Measurements from ENCODE around the gene RFPL1.
"Not testable (repeated sequence)": the region's sequence is repeated elsewhere in the genome, so short reads cannot be mapped to it uniquely, and the experiment has no call there.

The RFPL1 gene

DNA sequence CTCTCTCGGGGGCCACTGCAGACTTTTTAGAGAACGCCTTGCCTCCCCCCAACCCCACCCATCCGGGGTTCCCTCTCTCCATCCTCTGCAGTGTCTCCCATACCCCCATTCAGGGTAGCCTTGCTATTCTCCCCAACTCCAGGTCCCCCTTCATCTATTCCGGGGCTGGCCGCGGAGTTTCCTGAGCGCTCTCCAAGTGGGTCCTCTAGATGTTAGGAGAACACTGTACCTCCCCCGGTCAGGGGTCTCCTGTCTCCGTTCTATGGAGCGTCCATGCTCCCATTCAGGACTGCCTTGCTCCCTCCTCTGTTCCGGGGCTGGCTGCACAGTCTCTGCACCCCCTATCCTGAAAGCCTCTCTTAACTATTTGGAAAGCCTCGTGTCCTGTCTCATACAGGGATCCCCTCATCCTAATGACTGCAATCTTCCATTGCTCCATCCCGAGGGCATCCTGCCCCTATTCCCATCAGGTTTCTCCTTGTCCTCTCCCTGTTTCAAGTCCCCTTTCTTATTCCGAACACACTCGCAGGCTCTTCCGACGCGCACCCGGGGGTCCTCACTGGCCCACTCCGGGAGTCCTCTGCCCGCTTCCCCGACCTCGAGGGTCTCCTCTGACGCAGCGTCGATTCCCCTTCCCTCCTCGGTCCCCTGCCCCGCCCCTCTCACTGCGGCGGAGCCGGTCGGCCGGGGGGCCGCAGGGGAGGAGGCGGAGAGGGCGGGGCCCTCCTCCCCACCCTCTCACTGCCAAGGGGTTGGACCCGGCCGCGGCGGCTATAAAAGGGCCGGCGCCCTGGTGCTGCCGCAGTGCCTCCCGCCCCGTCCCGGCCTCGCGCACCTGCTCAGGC is 41.3 kb downstream of the RFPL1 start, which contains the start of gene NEFH:
Gene NEFH (plus strand): TSS at position 802 of the 845 bp plus-strand sequence. CDS start 45 bp downstream, outside the sequence.
- DNase-seq, result no peak

DNA sequence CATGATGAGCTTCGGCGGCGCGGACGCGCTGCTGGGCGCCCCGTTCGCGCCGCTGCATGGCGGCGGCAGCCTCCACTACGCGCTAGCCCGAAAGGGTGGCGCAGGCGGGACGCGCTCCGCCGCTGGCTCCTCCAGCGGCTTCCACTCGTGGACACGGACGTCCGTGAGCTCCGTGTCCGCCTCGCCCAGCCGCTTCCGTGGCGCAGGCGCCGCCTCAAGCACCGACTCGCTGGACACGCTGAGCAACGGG is 41.8 kb downstream of the RFPL1 start:
- no peak for DNase-seq

DNA sequence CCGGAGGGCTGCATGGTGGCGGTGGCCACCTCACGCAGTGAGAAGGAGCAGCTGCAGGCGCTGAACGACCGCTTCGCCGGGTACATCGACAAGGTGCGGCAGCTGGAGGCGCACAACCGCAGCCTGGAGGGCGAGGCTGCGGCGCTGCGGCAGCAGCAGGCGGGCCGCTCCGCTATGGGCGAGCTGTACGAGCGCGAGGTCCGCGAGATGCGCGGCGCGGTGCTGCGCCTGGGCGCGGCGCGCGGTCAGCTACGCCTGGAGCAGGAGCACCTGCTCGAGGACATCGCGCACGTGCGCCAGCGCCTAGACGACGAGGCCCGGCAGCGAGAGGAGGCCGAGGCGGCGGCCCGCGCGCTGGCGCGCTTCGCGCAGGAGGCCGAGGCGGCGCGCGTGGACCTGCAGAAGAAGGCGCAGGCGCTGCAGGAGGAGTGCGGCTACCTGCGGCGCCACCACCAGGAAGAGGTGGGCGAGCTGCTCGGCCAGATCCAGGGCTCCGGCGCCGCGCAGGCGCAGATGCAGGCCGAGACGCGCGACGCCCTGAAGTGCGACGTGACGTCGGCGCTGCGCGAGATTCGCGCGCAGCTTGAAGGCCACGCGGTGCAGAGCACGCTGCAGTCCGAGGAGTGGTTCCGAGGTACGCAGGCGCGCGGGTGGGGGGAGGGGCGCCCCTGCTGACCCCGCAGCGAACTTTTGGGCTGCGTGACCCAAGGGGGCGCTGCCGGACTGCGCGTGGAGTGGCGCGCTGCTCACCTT is 42.3 kb downstream of the RFPL1 start:
- DNase-seq, result no peak

DNA sequence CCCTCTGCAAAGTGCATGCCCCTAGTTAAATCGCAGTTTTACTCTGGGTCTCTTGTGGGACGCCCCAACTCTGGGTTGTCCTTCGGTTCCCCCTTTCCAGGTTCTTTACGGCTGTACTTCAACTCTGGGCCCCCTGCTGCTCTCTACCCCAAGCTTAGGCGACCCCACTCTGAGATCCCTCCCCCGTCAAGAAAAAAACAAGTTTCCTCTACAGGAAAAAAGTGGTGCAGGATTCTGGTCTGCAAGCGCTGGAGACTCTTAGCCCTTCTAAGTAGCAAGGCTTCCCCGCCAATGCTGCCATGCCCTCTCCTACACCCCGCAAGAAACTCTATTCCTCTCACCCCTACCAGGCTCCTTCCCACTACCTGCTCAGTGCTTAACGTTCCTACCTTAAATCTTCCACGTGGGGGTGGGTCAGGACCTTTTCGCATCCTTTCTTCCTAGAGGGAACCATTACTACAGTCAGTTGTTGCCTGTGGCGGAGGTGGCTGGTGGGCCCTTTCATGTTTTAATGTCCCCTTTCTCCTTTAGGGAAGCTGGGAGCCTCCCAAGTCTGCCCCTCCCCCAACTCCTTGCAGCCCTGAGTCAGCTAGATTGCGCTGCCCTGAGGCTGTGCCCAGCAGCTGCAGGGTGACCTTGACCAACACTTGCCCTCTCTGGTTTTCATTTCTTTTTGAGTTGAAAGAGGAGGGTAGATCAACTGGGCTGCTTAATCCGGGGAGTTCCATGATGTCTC is 43.0 kb downstream of the RFPL1 start:
- no peak for DNase-seq

DNA sequence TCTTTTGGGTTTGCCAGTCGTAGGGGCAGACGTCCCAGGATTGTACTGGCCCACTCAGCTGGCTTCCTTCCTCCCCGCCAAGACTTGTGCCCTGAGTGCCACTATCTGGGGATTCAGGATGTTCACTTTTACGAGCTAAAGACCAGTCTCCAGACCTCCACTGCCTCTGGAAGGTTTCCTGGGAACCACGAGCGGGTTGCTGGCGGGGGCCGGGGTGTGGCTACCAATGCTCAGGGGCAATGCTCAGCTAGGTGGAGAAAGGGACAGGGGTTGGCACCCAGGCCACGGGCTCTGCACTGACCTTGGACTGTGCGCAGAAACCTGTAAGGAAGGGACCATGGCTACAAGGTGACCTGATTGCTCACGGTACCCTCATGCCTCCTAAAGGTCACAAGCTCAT is 43.9 kb downstream of the RFPL1 start:
- DNase-seq, result no peak

DNA sequence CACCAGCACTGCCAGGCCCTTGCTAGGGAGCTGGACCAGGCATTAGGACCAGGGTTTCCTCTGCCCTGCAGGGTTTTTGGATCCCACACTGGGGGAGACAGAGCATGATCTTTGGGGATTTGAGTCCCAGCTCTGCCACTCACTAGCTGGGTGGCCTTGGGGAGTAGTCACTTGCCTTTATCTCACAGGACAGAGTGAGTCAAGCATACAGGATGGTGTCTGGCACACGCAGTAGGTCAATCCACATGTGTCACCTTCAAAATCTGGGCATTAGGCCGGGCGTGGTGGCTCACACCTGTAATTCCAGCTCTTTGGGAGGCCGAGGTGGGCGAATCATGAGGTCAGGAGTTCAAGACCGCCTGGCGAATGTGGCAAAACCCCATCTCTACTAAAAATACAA is 44.3 kb downstream of the RFPL1 start:
- no peak for DNase-seq

DNA sequence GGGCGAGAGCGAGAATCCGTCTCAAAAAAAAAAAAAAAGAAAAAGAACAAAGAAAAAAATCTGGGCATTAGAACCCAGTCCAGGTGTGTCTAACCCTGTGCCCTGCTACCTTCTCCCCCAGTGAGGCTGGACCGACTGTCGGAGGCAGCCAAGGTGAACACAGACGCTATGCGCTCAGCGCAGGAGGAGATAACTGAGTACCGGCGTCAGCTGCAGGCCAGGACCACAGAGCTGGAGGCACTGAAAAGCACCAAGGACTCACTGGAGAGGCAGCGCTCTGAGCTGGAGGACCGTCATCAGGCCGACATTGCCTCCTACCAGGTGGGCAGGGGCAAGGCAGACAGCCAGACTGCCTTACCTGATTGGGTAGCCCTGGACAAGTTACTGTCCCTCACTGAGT is 44.9 kb downstream of the RFPL1 start:
- no peak for DNase-seq

DNA sequence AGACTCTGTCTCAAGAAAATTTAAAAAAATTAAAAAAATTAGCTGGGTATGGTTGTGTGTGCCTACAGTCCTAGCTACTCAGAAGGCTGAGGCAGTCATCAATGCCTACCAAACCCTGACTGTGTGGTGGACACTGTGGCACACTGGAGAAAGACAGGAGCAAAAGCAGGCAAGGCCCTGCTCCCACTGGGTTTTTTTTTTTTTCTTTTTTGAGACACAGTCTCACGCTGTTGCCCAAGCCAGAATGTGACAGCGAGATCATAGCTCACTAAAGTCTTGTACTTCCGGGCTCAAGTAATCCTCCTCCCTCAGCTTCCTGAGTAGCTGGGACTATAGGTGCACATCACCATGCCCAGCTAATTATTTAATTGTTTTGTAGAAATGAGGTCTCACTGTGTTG is 46.3 kb downstream of the RFPL1 start:
- DNase-seq, result no peak

DNA sequence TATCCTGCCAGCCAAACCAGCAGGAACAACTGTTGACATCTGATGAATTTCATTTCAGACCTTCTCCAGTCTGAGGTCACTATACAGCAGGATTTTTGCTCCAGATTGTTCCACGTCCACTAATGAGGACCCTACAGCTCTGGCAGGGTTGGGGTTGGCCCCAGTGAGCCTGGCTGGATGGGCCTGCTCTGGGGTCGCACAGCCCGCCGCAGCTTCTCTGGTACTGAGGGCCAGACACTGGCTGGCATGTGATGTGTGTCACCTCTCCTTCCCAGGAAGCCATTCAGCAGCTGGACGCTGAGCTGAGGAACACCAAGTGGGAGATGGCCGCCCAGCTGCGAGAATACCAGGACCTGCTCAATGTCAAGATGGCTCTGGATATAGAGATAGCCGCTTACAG is 47.1 kb downstream of the RFPL1 start:
- no peak for DNase-seq

DNA sequence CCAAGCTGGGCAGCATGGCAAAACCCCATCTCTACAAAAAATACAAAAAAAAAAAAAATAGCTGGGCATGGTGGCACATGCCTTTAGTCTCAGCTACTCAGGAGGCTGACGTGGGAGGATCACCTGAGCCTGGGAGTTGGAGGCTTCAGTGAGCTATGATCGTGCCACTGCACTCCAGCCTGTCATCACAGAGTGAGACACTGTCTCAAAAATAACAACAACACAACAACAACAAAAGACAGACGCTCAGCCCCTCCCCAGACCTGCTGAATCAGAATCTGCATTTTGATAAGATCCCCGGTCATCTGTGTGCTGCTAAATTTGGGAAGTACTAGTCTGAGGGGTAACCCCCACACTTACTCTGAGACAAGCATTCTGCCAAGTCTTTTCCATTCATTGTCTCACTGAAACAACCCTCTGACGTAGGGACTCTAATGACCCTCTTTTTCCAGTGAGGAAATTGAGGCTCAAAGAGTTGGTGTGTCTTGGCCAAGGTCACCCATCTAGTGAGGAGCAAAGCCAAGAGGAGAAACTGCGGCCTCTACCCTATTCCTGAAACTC is 49.1 kb downstream of the RFPL1 start:
- DNase-seq, result no peak

DNA sequence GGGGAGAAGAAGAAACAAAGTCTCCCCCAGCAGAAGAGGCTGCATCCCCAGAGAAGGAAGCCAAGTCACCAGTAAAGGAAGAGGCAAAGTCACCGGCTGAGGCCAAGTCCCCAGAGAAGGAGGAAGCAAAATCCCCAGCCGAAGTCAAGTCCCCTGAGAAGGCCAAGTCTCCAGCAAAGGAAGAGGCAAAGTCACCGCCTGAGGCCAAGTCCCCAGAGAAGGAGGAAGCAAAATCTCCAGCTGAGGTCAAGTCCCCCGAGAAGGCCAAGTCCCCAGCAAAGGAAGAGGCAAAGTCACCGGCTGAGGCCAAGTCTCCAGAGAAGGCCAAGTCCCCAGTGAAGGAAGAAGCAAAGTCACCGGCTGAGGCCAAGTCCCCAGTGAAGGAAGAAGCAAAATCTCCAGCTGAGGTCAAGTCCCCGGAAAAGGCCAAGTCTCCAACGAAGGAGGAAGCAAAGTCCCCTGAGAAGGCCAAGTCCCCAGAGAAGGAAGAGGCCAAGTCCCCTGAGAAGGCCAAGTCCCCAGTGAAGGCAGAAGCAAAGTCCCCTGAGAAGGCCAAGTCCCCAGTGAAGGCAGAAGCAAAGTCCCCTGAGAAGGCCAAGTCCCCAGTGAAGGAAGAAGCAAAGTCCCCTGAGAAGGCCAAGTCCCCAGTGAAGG is 50.9 kb downstream of the RFPL1 start:
- not testable (repeated sequence) for DNase-seq

DNA sequence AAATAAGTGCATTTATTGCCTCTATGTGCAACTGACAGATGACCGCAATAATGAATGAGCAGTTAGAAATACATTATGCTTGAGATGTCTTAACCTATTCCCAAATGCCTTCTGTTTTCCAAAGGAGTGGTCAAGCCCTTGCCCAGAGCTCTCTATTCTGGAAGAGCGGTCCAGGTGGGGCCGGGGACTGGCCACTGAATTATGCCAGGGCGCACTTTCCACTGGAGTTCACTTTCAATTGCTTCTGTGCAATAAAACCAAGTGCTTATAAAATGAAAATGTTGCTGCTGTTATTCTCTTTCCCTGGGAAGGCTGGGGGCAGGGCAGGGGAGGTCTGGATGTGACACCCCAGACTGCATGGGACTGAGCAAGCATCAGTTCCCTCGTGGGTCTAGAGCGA is 52.6 kb downstream of the RFPL1 start:
- DNase-seq, result no peak

Data from activated naive CD4-positive, alpha-beta T cell (primary cell).